ENCODE results near the gene CXCL3.

The CXCL3 gene

GRCh38 chr4:74055096-74055495 lies 16.6 kb upstream of the CXCL3 start:
- no peak for DNase-seq

- no peak for DNase-seq
These were observed 16.1 kb upstream of the CXCL3 start for GRCh38 chr4:74054483-74055047.

- DNase-seq = no peak
These were observed 8.7 kb upstream of the CXCL3 start for GRCh38 chr4:74047152-74047551.

- no peak for DNase-seq
These were observed 7.3 kb upstream of the CXCL3 start for GRCh38 chr4:74045772-74046171.

- DNase-seq = no peak
These were observed 6.8 kb upstream of the CXCL3 start for GRCh38 chr4:74045247-74045646.

GRCh38 chr4:74044677-74045076 lies 6.2 kb upstream of the CXCL3 start:
- no peak for DNase-seq

GRCh38 chr4:74042681-74043080 lies 4.2 kb upstream of the CXCL3 start:
- no peak for DNase-seq

GRCh38 chr4:74041418-74041817 lies 2.9 kb upstream of the CXCL3 start:
- DNase-seq = no peak

- DNase-seq = no peak
These were observed 850 bp upstream of the CXCL3 start for GRCh38 chr4:74039315-74039763.

GRCh38 chr4:74038086-74038424 lies 434 bp downstream of the CXCL3 start:
- no peak for DNase-seq

- no peak for DNase-seq
These were observed 1.2 kb downstream of the CXCL3 start for GRCh38 chr4:74037076-74037955.

GRCh38 chr4:74033739-74034138 lies 4.8 kb downstream of the CXCL3 start:
- no peak for DNase-seq

GRCh38 chr4:74032064-74032463 lies 6.4 kb downstream of the CXCL3 start:
- DNase-seq = no peak

- no peak for DNase-seq
These were observed 6.9 kb downstream of the CXCL3 start for GRCh38 chr4:74031576-74031975.

GRCh38 chr4:74030285-74030684 lies 8.2 kb downstream of the CXCL3 start:
- no peak for DNase-seq

- DNase-seq = no peak
These were observed 10.0 kb downstream of the CXCL3 start for GRCh38 chr4:74028504-74028903.

GRCh38 chr4:74023709-74024108 lies 14.8 kb downstream of the CXCL3 start:
- DNase-seq = no peak

- no peak for DNase-seq
These were observed 16.9 kb downstream of the CXCL3 start for GRCh38 chr4:74021601-74022000.

GRCh38 chr4:74018771-74019170 lies 19.7 kb downstream of the CXCL3 start:
- DNase-seq = no peak

GRCh38 chr4:74018116-74018515 lies 20.4 kb downstream of the CXCL3 start:
- no peak for DNase-seq

- no peak for DNase-seq
These were observed 22.4 kb downstream of the CXCL3 start for GRCh38 chr4:74016068-74016467.

GRCh38 chr4:74015126-74015780 lies 23.2 kb downstream of the CXCL3 start:
- no peak for DNase-seq

- DNase-seq = no peak
These were observed 24.2 kb downstream of the CXCL3 start for GRCh38 chr4:74014332-74014731.

- no peak for DNase-seq
These were observed 25.2 kb downstream of the CXCL3 start for GRCh38 chr4:74013264-74013663.
